ENCODE data around the gene TDRD6. TPM values are rescaled to one million over a fixed set of nuclear protein-coding genes. Genes with fewer than 3 reads are reported as not detected.

Gene TDRD6
- polyA plus RNA-seq, 1 donor, result 3.2 TPM

- DNase-seq, result no peak
These were observed 656 bp downstream of the TDRD6 start for GRCh38 chr6:46688117-46688965.

- no peak for DNase-seq
These were observed 1.3 kb downstream of the TDRD6 start for GRCh38 chr6:46688966-46689335.

GRCh38 chr6:46689657-46690056, 2.0 kb downstream of the TDRD6 start:
- DNase-seq, result no peak

GRCh38 chr6:46690141-46690755, 2.6 kb downstream of the TDRD6 start:
- no peak for DNase-seq

GRCh38 chr6:46690911-46691451, 3.3 kb downstream of the TDRD6 start:
- DNase-seq, result no peak

- no peak for DNase-seq
These were observed 12.3 kb downstream of the TDRD6 start for GRCh38 chr6:46699970-46700369.

- DNase-seq, result peak; percentile 18
These were observed 16.9 kb downstream of the TDRD6 start for GRCh38 chr6:46704562-46704961.

GRCh38 chr6:46706464-46706863, 18.8 kb downstream of the TDRD6 start:
- no peak for DNase-seq

GRCh38 chr6:46711491-46711890, 23.8 kb downstream of the TDRD6 start:
- no peak for DNase-seq

GRCh38 chr6:46715141-46715540, 27.5 kb downstream of the TDRD6 start:
- DNase-seq, result no peak

- no peak for DNase-seq
These were observed 31.4 kb downstream of the TDRD6 start for GRCh38 chr6:46719099-46719498.

- DNase-seq, result no peak
These were observed 32.7 kb downstream of the TDRD6 start for GRCh38 chr6:46720401-46720800.

- no peak for DNase-seq
These were observed 42.2 kb downstream of the TDRD6 start for GRCh38 chr6:46729787-46730326.

GRCh38 chr6:46730921-46731461, 43.3 kb downstream of the TDRD6 start:
- no peak for DNase-seq

- no peak for DNase-seq
These were observed 45.7 kb downstream of the TDRD6 start for GRCh38 chr6:46733341-46733801.

GRCh38 chr6:46734867-46735719, 47.4 kb downstream of the TDRD6 start, which contains the start of gene PLA2G7:
TSS of gene PLA2G7 (minus strand) at chr6:46735375. CDS start at chr6:46722891, 12,484 bp downstream.
- DNase-seq, result peak; percentile 44

GRCh38 chr6:46735720-46736031, 48.0 kb downstream of the TDRD6 start:
- no peak for DNase-seq

GRCh38 chr6:46736906-46737305, 49.2 kb downstream of the TDRD6 start:
- DNase-seq, result no peak

GRCh38 chr6:46741482-46741881, 53.8 kb downstream of the TDRD6 start:
- DNase-seq, result no peak

GRCh38 chr6:46741910-46742309, 54.2 kb downstream of the TDRD6 start:
- DNase-seq, result no peak

- no peak for DNase-seq
These were observed 55.9 kb downstream of the TDRD6 start for GRCh38 chr6:46743425-46744158.

All from left kidney (tissue), 2 donors.